ENCODE measurements around the gene RNF220. TPM values are rescaled to one million over a fixed set of nuclear protein-coding genes. Genes with fewer than 3 reads are reported as not detected.

The RNF220 gene
- total and polyA plus RNA-seq, 2 experiments from 2014 or later: 77.2 to 117 TPM

GRCh38 chr1:44515416-44515815 lies 110.4 kb downstream of the RNF220 start:
- no peaks in the 10 kb centered on the region for H3K9me3 ChIP-seq (ENCODE audit: low read depth)
- no peaks in the 10 kb centered on the region for H4K20me1 ChIP-seq (ENCODE audit: insufficient read depth, poor library complexity, severe bottlenecking)
- no peak overlapping the region for H3K4me2 ChIP-seq
- H3K27ac ChIP-seq: no peak overlapping the region
- no peak for DNase-seq (ENCODE audit: low spot score)
- no peaks in the 10 kb centered on the region for H3K79me2 ChIP-seq
- no peaks in the 10 kb centered on the region for H3K4me1 ChIP-seq (ENCODE audit: insufficient read depth)
- no peaks in the 10 kb centered on the region for H3K36me3 ChIP-seq (replicated peaks; ENCODE audit: insufficient read depth, low read depth)
- H3K27me3 ChIP-seq: peaks cover 35% of the 10 kb centered on the region
- H3K4me3 ChIP-seq: no peak overlapping the region
- no peak for TF ChIP-seq EZH2phosphoT487 (IDR thresholded peaks at IDR 0.05; ENCODE audit: low read depth, severe bottlenecking, unreplicated experiment)
- no peak for TF ChIP-seq EZH2 (IDR thresholded peaks at IDR 0.05; ENCODE audit: borderline replicate concordance)
- TF ChIP-seq CTCF (IDR thresholded peaks at IDR 0.05; ENCODE audit: poor library complexity): no peak
- H3K9me2 ChIP-seq (replicated peaks; ENCODE audit: insufficient read depth): no peaks in the 10 kb centered on the region
- 100% methylated on average over 1 of the region's 1 CpG for WGBS (ENCODE audit: low lambda C conversion rate, missing lambda C conversion rate)
- no peak overlapping the region for H2AFZ ChIP-seq

- Histone ChIP-seq H3K4me3 (no peak overlapping the region), H3K4me2 (no peak overlapping the region), H3K27ac (no peak overlapping the region), H4K20me1 (ENCODE audit: insufficient read depth, poor library complexity, severe bottlenecking) (no peaks in the 10 kb centered on the region), H3K36me3 (replicated peaks; ENCODE audit: insufficient read depth, low read depth) (no peaks in the 10 kb centered on the region), H3K9me2 (replicated peaks; ENCODE audit: insufficient read depth) (no peaks in the 10 kb centered on the region), H3K4me1 (ENCODE audit: insufficient read depth) (peaks cover 2% of the 10 kb centered on the region), H3K9me3 (ENCODE audit: low read depth) (no peaks in the 10 kb centered on the region), H2AFZ (no peak overlapping the region), H3K79me2 (no peaks in the 10 kb centered on the region), H3K27me3 (peaks cover 42% of the 10 kb centered on the region)
- no peak for TF ChIP-seq CTCF (IDR thresholded peaks at IDR 0.05; ENCODE audit: poor library complexity)
- no peak for TF ChIP-seq EZH2 (IDR thresholded peaks at IDR 0.05; ENCODE audit: borderline replicate concordance)
- TF ChIP-seq EZH2phosphoT487 (IDR thresholded peaks at IDR 0.05; ENCODE audit: low read depth, severe bottlenecking, unreplicated experiment): no peak
- 88% methylated on average over 7 of the region's 7 CpGs for WGBS (ENCODE audit: low lambda C conversion rate, missing lambda C conversion rate)
- no peak for DNase-seq (ENCODE audit: low spot score)
These were observed 114.1 kb downstream of the RNF220 start for GRCh38 chr1:44519035-44519676.

GRCh38 chr1:44521378-44522080 lies 116.5 kb downstream of the RNF220 start:
- Histone ChIP-seq H3K79me2 (no peaks in the 10 kb centered on the region), H3K27me3 (peaks cover 37% of the 10 kb centered on the region), H3K9me2 (replicated peaks; ENCODE audit: insufficient read depth) (no peaks in the 10 kb centered on the region), H3K4me3 (no peak overlapping the region), H3K4me2 (no peak overlapping the region), H3K4me1 (ENCODE audit: insufficient read depth) (peaks cover 7% of the 10 kb centered on the region), H4K20me1 (ENCODE audit: insufficient read depth, poor library complexity, severe bottlenecking) (no peaks in the 10 kb centered on the region), H2AFZ (no peak overlapping the region), H3K36me3 (replicated peaks; ENCODE audit: insufficient read depth, low read depth) (no peaks in the 10 kb centered on the region), H3K27ac (no peak overlapping the region), H3K9me3 (ENCODE audit: low read depth) (no peaks in the 10 kb centered on the region)
- 90% methylated on average over 5 of the region's 5 CpGs for WGBS (ENCODE audit: low lambda C conversion rate, missing lambda C conversion rate)
- no peak for DNase-seq (ENCODE audit: low spot score)
- TF ChIP-seq EZH2 (IDR thresholded peaks at IDR 0.05; ENCODE audit: borderline replicate concordance): no peak
- no peak for TF ChIP-seq EZH2phosphoT487 (IDR thresholded peaks at IDR 0.05; ENCODE audit: low read depth, severe bottlenecking, unreplicated experiment)
- no peak for TF ChIP-seq CTCF (IDR thresholded peaks at IDR 0.05; ENCODE audit: poor library complexity)
